Mesenchymal stem cell (in vitro differentiated cells and primary cell): Measurements from ENCODE around the gene NES.

ENCODE experiments used
- DNase-seq: peaks from one replicate; pipeline ENCODE4 v3.0.0-alpha.2; 2013
- H2AFZ ChIP-seq: one replicate; pipeline ENCODE4 v1.6.1; 2013; ENCODE audit warnings: low read depth, mild to moderate bottlenecking, control low read depth, inconsistent platforms, low read length, moderate library complexity
- H2AK5ac ChIP-seq: 2 replicates; pipeline ENCODE4 v1.6.1; 2013; ENCODE audit warnings: low read length, moderate library complexity, mild to moderate bottlenecking, inconsistent platforms; ENCODE audit not compliant: severe bottlenecking
- H2BK120ac ChIP-seq: one replicate; pipeline ENCODE4 v1.6.1; 2013; ENCODE audit warnings: low read depth, mild to moderate bottlenecking, inconsistent platforms, low read length, moderate library complexity
- H2BK12ac ChIP-seq, 2 experiments: one replicate each; pipeline ENCODE4 v1.6.1; 2013; ENCODE audit warnings: inconsistent platforms in 2 of 2, low read length in 2 of 2, mild to moderate bottlenecking in 2 of 2, moderate library complexity in 2 of 2, control low read depth in 1 of 2
- H2BK15ac ChIP-seq: one replicate; pipeline ENCODE4 v1.6.1; 2013; ENCODE audit warnings: mild to moderate bottlenecking, low read depth, inconsistent platforms; ENCODE audit not compliant: poor library complexity, severe bottlenecking
- H2BK5ac ChIP-seq: 2 replicates; pipeline ENCODE4 v1.6.1; 2013; ENCODE audit warnings: low read depth, mild to moderate bottlenecking, low read length, control low read depth, inconsistent platforms; ENCODE audit not compliant: poor library complexity, severe bottlenecking
- H3K14ac ChIP-seq, 2 experiments: one replicate each; pipeline ENCODE4 v1.6.1; 2013; ENCODE audit warnings: inconsistent platforms in 2 of 2, low read length in 2 of 2, control low read depth in 1 of 2, mild to moderate bottlenecking in 1 of 2, moderate library complexity in 1 of 2
- H3K18ac ChIP-seq, 2 experiments: one replicate each; pipeline ENCODE4 v1.6.1; 2013; ENCODE audit warnings: inconsistent platforms in 2 of 2, low read length in 2 of 2, control low read depth in 1 of 2, low read depth in 1 of 2, mild to moderate bottlenecking in 1 of 2
- H3K23ac ChIP-seq, 2 experiments: one replicate each; pipeline ENCODE4 v1.6.1; 2013; ENCODE audit warnings: inconsistent platforms in 2 of 2, low read length in 2 of 2, mild to moderate bottlenecking in 2 of 2, moderate library complexity in 2 of 2, control low read depth in 1 of 2
- H3K27ac ChIP-seq: 2 replicates; pipeline ENCODE4 v1.5.1; 2013; ENCODE audit warnings: mild to moderate bottlenecking, moderate library complexity, low read length, control low read depth, inconsistent platforms; ENCODE audit not compliant: poor library complexity, severe bottlenecking
- H3K27me3 ChIP-seq, 2 experiments: 2 replicates each; pipeline versions ENCODE4 v1.6.1 to v1.7.0; 2013; ENCODE audit warnings: low read length in 2 of 2, mild to moderate bottlenecking in 2 of 2, moderate library complexity in 2 of 2, control low read depth in 1 of 2, inconsistent platforms in 1 of 2; ENCODE audit not compliant: control insufficient read depth in 1 of 2, insufficient read depth in 1 of 2
- H3K36me3 ChIP-seq, 2 experiments: 2 replicates each; pipeline versions ENCODE4 v1.6.1 to v1.7.0; 2013; ENCODE audit warnings: low read length in 2 of 2, control low read depth in 1 of 2, inconsistent platforms in 1 of 2, low read depth in 1 of 2, mild to moderate bottlenecking in 1 of 2; ENCODE audit not compliant: insufficient read depth in 2 of 2, control insufficient read depth in 1 of 2
- H3K4ac ChIP-seq, 2 experiments: one replicate each; pipeline ENCODE4 v1.6.1; 2013; ENCODE audit warnings: inconsistent platforms in 2 of 2, low read length in 2 of 2, mild to moderate bottlenecking in 2 of 2, moderate library complexity in 2 of 2, control low read depth in 1 of 2, low read depth in 1 of 2
- H3K4me1 ChIP-seq: 2 replicates; pipeline ENCODE4 v1.6.1; 2013; ENCODE audit warnings: low read depth, low read length, control low read depth; ENCODE audit not compliant: control insufficient read depth, insufficient read depth
- H3K4me2 ChIP-seq: 2 replicates; pipeline ENCODE4 v1.6.1; 2013; ENCODE audit warnings: low read length, mild to moderate bottlenecking, inconsistent platforms; ENCODE audit not compliant: poor library complexity, severe bottlenecking
- H3K4me3 ChIP-seq, 2 experiments: 2 replicates each; pipeline versions ENCODE4 v1.5.1 to v1.7.0; 2013; ENCODE audit warnings: low read length in 2 of 2, mild to moderate bottlenecking in 2 of 2, control low read depth in 1 of 2, low read depth in 1 of 2; ENCODE audit not compliant: insufficient read depth in 1 of 2
- H3K79me1 ChIP-seq: replicated peaks from 2 replicates; pipeline ENCODE4 v1.6.1; 2013; ENCODE audit warnings: mild to moderate bottlenecking, control low read depth, low read length, inconsistent platforms; ENCODE audit not compliant: poor library complexity, severe bottlenecking
- H3K9ac ChIP-seq: 2 replicates; pipeline ENCODE4 v1.7.0; 2013; ENCODE audit warnings: mild to moderate bottlenecking, low read length, moderate library complexity
- H3K9me3 ChIP-seq: 2 replicates; pipeline ENCODE4 v1.7.0; 2013; ENCODE audit warnings: mild to moderate bottlenecking, low read length; ENCODE audit not compliant: control insufficient read depth
- H4K8ac ChIP-seq: one replicate; pipeline ENCODE4 v1.6.1; 2013; ENCODE audit warnings: inconsistent platforms, mild to moderate bottlenecking, low read length, moderate library complexity
- H4K91ac ChIP-seq: one replicate; pipeline ENCODE4 v1.6.1; 2013; ENCODE audit warnings: mild to moderate bottlenecking, low read length, inconsistent platforms
- WGBS: methylation state at CpG from one replicate; pipeline ENCODE4 v1.1.7; 2013; ENCODE audit warnings: mixed read lengths; 5-methylcytosine and 5-hydroxymethylcytosine counted together

The NES gene

DNA sequence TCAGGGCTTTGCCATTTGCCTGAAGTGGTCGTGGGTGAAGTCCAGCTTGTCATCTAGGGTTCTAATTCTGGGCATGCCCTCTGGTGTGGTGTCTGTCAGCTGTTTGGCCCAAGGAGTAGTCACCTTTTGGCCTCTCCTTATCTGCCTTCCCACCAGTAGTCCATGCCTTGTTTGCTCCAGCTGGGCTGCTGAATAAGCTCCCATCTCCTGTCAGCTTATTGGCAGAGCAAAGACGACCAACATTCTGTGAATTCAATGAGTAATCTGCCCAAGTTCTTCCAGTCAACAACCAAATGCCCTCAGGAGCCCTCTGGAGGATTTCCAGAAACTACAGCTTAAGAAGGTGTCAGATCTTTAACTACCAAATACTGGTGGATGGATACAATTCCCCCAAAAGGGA is 28.3 kb downstream of the NES start:
- peaks cover 96 to 98% of the 10 kb centered on the region in 2 experiments for H3K27me3 ChIP-seq
- no peak overlapping the region for H2BK120ac ChIP-seq
- H3K36me3 ChIP-seq: no peaks in the 10 kb centered on the region
- H3K9ac ChIP-seq: no peak overlapping the region
- H4K8ac ChIP-seq: no peak overlapping the region
- 30% methylated on average over 2 of the region's 2 CpGs for WGBS
- H3K79me1 ChIP-seq: no peaks in the 10 kb centered on the region
- H2BK5ac ChIP-seq: no peak overlapping the region
- no peak overlapping the region for H3K23ac ChIP-seq
- H4K91ac ChIP-seq: no peak overlapping the region
- H3K4ac ChIP-seq: no peak overlapping the region
- H3K9me3 ChIP-seq: no peaks in the 10 kb centered on the region
- no peak overlapping the region for H3K4me3 ChIP-seq
- H3K14ac ChIP-seq: no peak overlapping the region
- no peak overlapping the region for H3K18ac ChIP-seq
- no peak overlapping the region for H2BK12ac ChIP-seq
- no peak for DNase-seq
- no peak overlapping the region for H2BK15ac ChIP-seq
- no peaks in the 10 kb centered on the region for H3K4me1 ChIP-seq
- no peak overlapping the region for H2AFZ ChIP-seq
- H3K27ac ChIP-seq: no peak overlapping the region
- no peak overlapping the region for H2AK5ac ChIP-seq
- H3K4me2 ChIP-seq: no peak overlapping the region

- Histone ChIP-seq H3K9me3 (no peaks in the 10 kb centered on the region), H3K27me3 (peaks cover 96 to 98% of the 10 kb centered on the region in 2 experiments), H3K18ac (no peak overlapping the region), H2AK5ac (no peak overlapping the region), H2BK5ac (no peak overlapping the region), H3K27ac (no peak overlapping the region), H3K4me1 (no peaks in the 10 kb centered on the region), H3K14ac (no peak overlapping the region), H2BK120ac (no peak overlapping the region), H4K91ac (no peak overlapping the region), H3K23ac (no peak overlapping the region), H4K8ac (no peak overlapping the region), H3K4ac (no peak overlapping the region), H2BK15ac (no peak overlapping the region), H3K9ac (no peak overlapping the region), H2AFZ (no peak overlapping the region), H3K79me1 (no peaks in the 10 kb centered on the region), H3K4me3 (peak overlapping the region in 1 of 2 experiments; percentile 7), H2BK12ac (no peak overlapping the region), H3K4me2 (no peak overlapping the region), H3K36me3 (no peaks in the 10 kb centered on the region)
- WGBS: 90% methylated on average over 10 of the region's 10 CpGs
- DNase-seq: no peak
Measured at GRCh38 chr1:156648496-156648895, 28.7 kb downstream of the NES start.

DNA sequence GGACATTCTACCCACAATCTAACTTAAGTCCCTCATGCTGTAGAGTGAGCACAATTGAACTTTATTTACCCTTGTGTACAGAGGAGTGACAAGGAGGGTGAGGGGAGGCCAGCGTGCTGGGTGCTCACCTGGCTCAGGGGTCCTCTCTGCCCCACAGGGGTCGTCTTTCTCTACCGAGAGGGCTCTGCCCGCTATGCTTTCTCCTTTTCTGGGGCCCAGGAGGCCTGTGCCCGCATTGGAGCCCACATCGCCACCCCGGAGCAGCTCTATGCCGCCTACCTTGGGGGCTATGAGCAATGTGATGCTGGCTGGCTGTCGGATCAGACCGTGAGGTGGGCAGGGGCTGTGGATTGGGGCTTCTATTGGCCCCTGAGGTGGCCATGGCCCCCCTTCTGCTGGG is 29.9 kb downstream of the NES start:
- no peak for DNase-seq
- peaks cover 96 to 98% of the 10 kb centered on the region in 2 experiments for H3K27me3 ChIP-seq
- no peak overlapping the region for H3K23ac ChIP-seq
- H3K36me3 ChIP-seq: no peaks in the 10 kb centered on the region
- H2AK5ac ChIP-seq: no peak overlapping the region
- H3K4me1 ChIP-seq: peaks cover 2% of the 10 kb centered on the region
- no peak overlapping the region for H3K9ac ChIP-seq
- no peak overlapping the region for H4K91ac ChIP-seq
- no peak overlapping the region for H3K27ac ChIP-seq
- no peak overlapping the region for H3K18ac ChIP-seq
- no peak overlapping the region for H3K4me3 ChIP-seq
- H2BK15ac ChIP-seq: no peak overlapping the region
- H3K14ac ChIP-seq: no peak overlapping the region
- no peaks in the 10 kb centered on the region for H3K79me1 ChIP-seq
- no peak overlapping the region for H3K4me2 ChIP-seq
- H2BK120ac ChIP-seq: no peak overlapping the region
- no peak overlapping the region for H2AFZ ChIP-seq
- no peak overlapping the region for H4K8ac ChIP-seq
- no peak overlapping the region for H2BK12ac ChIP-seq
- 83% methylated on average over 10 of the region's 10 CpGs for WGBS
- no peak overlapping the region for H2BK5ac ChIP-seq
- H3K9me3 ChIP-seq: no peaks in the 10 kb centered on the region
- no peak overlapping the region for H3K4ac ChIP-seq

GRCh38 chr1:156646738-156647211 is 30.4 kb downstream of the NES start:
- H2BK120ac ChIP-seq: no peak overlapping the region

More at GRCh38 chr1:156646738-156647211, 30.4 kb downstream of the NES start:
- H3K9me3 ChIP-seq: no peaks in the 10 kb centered on the region
- H3K4me2 ChIP-seq: no peak overlapping the region
- no peak overlapping the region for H4K91ac ChIP-seq
- no peak overlapping the region for H4K8ac ChIP-seq
- H3K14ac ChIP-seq: no peak overlapping the region
- no peak overlapping the region for H2BK5ac ChIP-seq
- peaks cover 8% of the 10 kb centered on the region for H3K4me1 ChIP-seq
- no peak overlapping the region for H3K23ac ChIP-seq
- H2BK12ac ChIP-seq: no peak overlapping the region
- DNase-seq: no peak
- no peak overlapping the region for H2BK15ac ChIP-seq
- H3K9ac ChIP-seq: no peak overlapping the region
- H3K79me1 ChIP-seq: no peaks in the 10 kb centered on the region
- H3K36me3 ChIP-seq: no peaks in the 10 kb centered on the region
- no peak overlapping the region for H2AK5ac ChIP-seq
- peaks cover 95 to 99% of the 10 kb centered on the region in 2 experiments for H3K27me3 ChIP-seq
- H3K4ac ChIP-seq: no peak overlapping the region
- H3K27ac ChIP-seq: no peak overlapping the region
- no peak overlapping the region for H2AFZ ChIP-seq
- H3K4me3 ChIP-seq: no peak overlapping the region
- WGBS: 73% methylated on average over 51 of the region's 51 CpGs
- no peak overlapping the region for H3K18ac ChIP-seq
